Lung (tissue), 12 donors: ENCODE results near the gene SLC5A3. TPM values are rescaled to one million over a fixed set of nuclear protein-coding genes. Genes with fewer than 3 reads are reported as not detected.

Source experiments
- ATAC-seq: fragments of 200-7000 bp; cut with Tn5 transposase; one replicate; pipeline ENCODE4 v1.9.1; 2020; ENCODE audit warnings: moderate number of reproducible peaks; ENCODE audit not compliant: insufficient read depth, low FRiP score
- DNase-seq, 3 donors: peaks; one replicate each; pipeline ENCODE4 v3.0.0-alpha.2; 2013 to 2017
- H3K27ac ChIP-seq, 2 donors: one replicate each; pipeline ENCODE4 v1.5.1; 2013; ENCODE audit warnings: mild to moderate bottlenecking in 2 of 2, moderate library complexity in 2 of 2, control low read depth in 1 of 2, inconsistent platforms in 1 of 2, low read depth in 1 of 2, low read length in 1 of 2
- H3K27me3 ChIP-seq, 3 donors: one replicate each; pipeline ENCODE4 v1.5.1; 2013; ENCODE audit warnings: low read length in 2 of 3; ENCODE audit not compliant: control insufficient read depth in 3 of 3, insufficient read depth in 3 of 3
- H3K36me3 ChIP-seq, 4 donors: one replicate each; pipeline ENCODE4 v1.5.1; 2013; ENCODE audit warnings: low read length in 4 of 4, mild to moderate bottlenecking in 1 of 4, moderate library complexity in 1 of 4; ENCODE audit not compliant: control insufficient read depth in 4 of 4, insufficient read depth in 4 of 4
- H3K4me1 ChIP-seq, 5 donors: one replicate each; pipeline ENCODE4 v1.5.1; 2013; ENCODE audit warnings: low read length in 5 of 5, mild to moderate bottlenecking in 2 of 5, moderate library complexity in 1 of 5; ENCODE audit not compliant: control insufficient read depth in 5 of 5, insufficient read depth in 5 of 5
- H3K4me3 ChIP-seq: one replicate; pipeline ENCODE4 v1.5.1; 2013; ENCODE audit warnings: mild to moderate bottlenecking, control low read depth, moderate library complexity
- H3K9ac ChIP-seq, 2 donors: one replicate each; pipeline ENCODE4 v1.5.1; 2013; ENCODE audit warnings: low read length in 2 of 2, control low read depth in 1 of 2; ENCODE audit not compliant: insufficient read depth in 1 of 2
- H3K9me3 ChIP-seq, 4 donors: one replicate each; pipeline ENCODE4 v1.5.1; 2013; ENCODE audit warnings: low read length in 3 of 4, mild to moderate bottlenecking in 1 of 4, moderate library complexity in 1 of 4; ENCODE audit not compliant: control insufficient read depth in 4 of 4, insufficient read depth in 3 of 4
- CTCF ChIP-seq: IDR thresholded peaks from 2 replicates; pipeline ENCODE4 v1.5.1; 2012; ENCODE audit warnings: mild to moderate bottlenecking; ENCODE audit errors: control extremely low read depth, extremely low read depth
- WGBS, 2 donors: extraction: QIAGEN DNeasy Blood & Tissue Kit; methylation state at CpG; one replicate each; pipeline ENCODE4 v1.1.7; 2013; 5-methylcytosine and 5-hydroxymethylcytosine counted together
- polyA plus RNA-seq, 2 donors: library from polyadenylated mRNA; stranded (reverse); fragments of 200-250 nt; gene quantifications; one replicate each; pipeline ENCODE4 v1.2.1, GENCODE V29; 2013
- total RNA-seq, 2 donors: library from RNA; depleted of rRNA in 1 of 2; stranded (reverse); fragments of >200 nt in 1 of 2; gene quantifications; one replicate each; pipeline ENCODE4 v1.2.1, GENCODE V29; 2014 to 2021
- donor health status: control.
- donor health status: control.
- donor health status: Bipolar disorder and iron deficiency.
- donor health status: healthy.
- donor health status: DM: yes; HTN: yes; CAD: no.

The SLC5A3 gene
- total and polyA plus RNA-seq, 4 donors, result 1.8 to 49.1 (median 7.0) TPM

- Histone ChIP-seq H3K27me3 (peaks cover 0 to 4% (median 0%) of the 10 kb centered on the region in 3 donors), H3K27ac (no peak overlapping the region), H3K9ac (no peak overlapping the region), H3K4me3 (no peak overlapping the region), H3K9me3 (no peaks in the 10 kb centered on the region), H3K4me1 (no peaks in the 10 kb centered on the region), H3K36me3 (no peaks in the 10 kb centered on the region)
- no peak for TF ChIP-seq CTCF
- ATAC-seq, result no peak
- 88 to 89% methylated on average over 6 of the region's 6 CpGs for WGBS, 2 donors
- DNase-seq, result no peak
These were observed 26.5 kb upstream of the SLC5A3 start for GRCh38 chr21:34046917-34047316.

DNA sequence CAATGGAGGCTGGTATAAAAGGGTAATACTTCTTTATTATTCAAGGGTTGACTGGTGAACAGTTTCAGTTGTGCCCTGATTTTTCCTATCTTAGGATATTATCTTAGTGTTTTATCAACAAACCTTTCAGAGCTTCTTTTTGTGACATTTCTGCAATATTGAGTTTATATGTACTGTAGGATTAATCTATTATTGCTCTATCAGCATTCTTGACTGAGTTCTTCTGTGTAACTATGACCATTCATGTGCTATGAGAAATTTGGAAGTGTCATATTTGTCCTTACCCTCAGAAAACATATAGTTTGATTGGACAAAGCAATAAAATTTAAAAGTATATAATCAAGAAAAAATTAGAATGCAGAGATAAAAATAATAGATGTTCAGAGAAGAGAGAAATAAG lies 25.5 kb upstream of the SLC5A3 start:
- no peaks in the 10 kb centered on the region for H3K9me3 ChIP-seq
- no peak overlapping the region for H3K4me3 ChIP-seq
- H3K9ac ChIP-seq, result no peak overlapping the region
- peaks cover 0 to 4% (median 0%) of the 10 kb centered on the region in 3 donors for H3K27me3 ChIP-seq
- H3K27ac ChIP-seq, result no peak overlapping the region
- TF ChIP-seq CTCF, result no peak
- ATAC-seq, result no peak
- no peaks in the 10 kb centered on the region for H3K36me3 ChIP-seq
- H3K4me1 ChIP-seq, result no peaks in the 10 kb centered on the region
- DNase-seq, result no peak

DNA sequence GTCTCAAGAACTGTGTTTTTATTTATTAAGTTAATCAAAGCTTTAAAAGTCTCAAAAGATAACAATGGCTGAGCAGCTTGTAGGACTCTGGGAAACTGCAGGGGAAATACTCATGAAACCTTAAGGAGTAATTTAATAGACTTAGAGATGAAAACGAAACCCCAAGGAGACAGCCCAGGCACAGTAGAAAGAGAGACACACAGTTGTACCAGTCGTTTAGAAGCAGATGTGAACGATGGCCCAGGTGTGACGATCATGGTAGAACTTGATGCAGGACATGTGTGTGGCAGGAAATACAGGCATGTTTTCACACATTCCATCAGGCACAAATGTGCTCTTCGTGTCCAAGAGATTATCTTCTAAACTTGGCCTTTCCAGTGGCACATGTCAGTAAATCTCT lies 21.2 kb upstream of the SLC5A3 start:
- H3K4me3 ChIP-seq, result no peak overlapping the region
- ATAC-seq, result no peak

More for the DNA sequence above, 21.2 kb upstream of the SLC5A3 start:
- 89 to 90% methylated on average over 5 of the region's 5 CpGs for WGBS, 2 donors
- Histone ChIP-seq H3K27ac (no peak overlapping the region), H3K9ac (no peak overlapping the region), H3K9me3 (no peaks in the 10 kb centered on the region), H3K4me1 (no peaks in the 10 kb centered on the region), H3K36me3 (no peaks in the 10 kb centered on the region), H3K27me3 (no peaks in the 10 kb centered on the region)
- no peak for DNase-seq
- TF ChIP-seq CTCF, result no peak
